ENCODE measurements around the gene INKA1. TPM values are rescaled to one million over a fixed set of nuclear protein-coding genes. Genes with fewer than 3 reads are reported as not detected.

Gene INKA1
- total and polyA plus RNA-seq, 5 donors from 2014 or later: 0.62 to 1.2 (median 0.87) TPM

GRCh38 chr3:49794431-49794830, 8.6 kb upstream of the INKA1 start:
- Histone ChIP-seq H3K36me3 (ENCODE audit: control insufficient read depth, insufficient read depth, low read length) (no peaks in the 10 kb centered on the region), H3K27me3 (ENCODE audit: control insufficient read depth, insufficient read depth, low read length) (no peaks in the 10 kb centered on the region), H3K4me1 (ENCODE audit: control insufficient read depth, insufficient read depth, low read length, poor library complexity, severe bottlenecking) (no peaks in the 10 kb centered on the region), H3K27ac (ENCODE audit: insufficient read depth, low read length, poor library complexity, severe bottlenecking) (no peak overlapping the region), H3K4me3 (ENCODE audit: low read depth, low read length) (no peak overlapping the region), H3K9me3 (ENCODE audit: control insufficient read depth in 2 of 2, low read length in 2 of 2) (no peaks in the 10 kb centered on the region)
- DNase-seq (no peak), ATAC-seq (ENCODE audit: low read depth in 2 of 2) (no peak)
- no peak overlapping the region for H3K4me3 Mint-ChIP-seq
- peaks cover 0 to 19% (median 3%) of the 10 kb centered on the region in 4 donors for H3K4me1 Mint-ChIP-seq
- H3K36me3 Mint-ChIP-seq: no peaks in the 10 kb centered on the region
- no peak overlapping the region for H3K27ac Mint-ChIP-seq
- H3K9me3 Mint-ChIP-seq: peaks cover 0 to 1% (median 0%) of the 10 kb centered on the region in 7 donors
- H3K27me3 Mint-ChIP-seq: peaks cover 44% of the 10 kb centered on the region

- no peak for ATAC-seq (ENCODE audit: low read depth in 2 of 2)
- peaks cover 0 to 14% (median 1%) of the 10 kb centered on the region in 4 donors for H3K4me1 Mint-ChIP-seq
These were observed 7.8 kb upstream of the INKA1 start for GRCh38 chr3:49794926-49795905.

GRCh38 chr3:49799105-49799504, 4.0 kb upstream of the INKA1 start:
- DNase-seq: no peak
- Histone ChIP-seq H3K36me3 (ENCODE audit: control insufficient read depth, insufficient read depth, low read length) (no peaks in the 10 kb centered on the region), H3K27me3 (ENCODE audit: control insufficient read depth, insufficient read depth, low read length) (no peaks in the 10 kb centered on the region), H3K4me3 (ENCODE audit: low read depth, low read length) (no peak overlapping the region), H3K27ac (ENCODE audit: insufficient read depth, low read length, poor library complexity, severe bottlenecking) (no peak overlapping the region), H3K9me3 (ENCODE audit: control insufficient read depth in 2 of 2, low read length in 2 of 2) (no peaks in the 10 kb centered on the region), H3K4me1 (ENCODE audit: control insufficient read depth, insufficient read depth, low read length, poor library complexity, severe bottlenecking) (peaks cover 13% of the 10 kb centered on the region)
- H3K9me3 Mint-ChIP-seq: peaks cover 0 to 1% (median 0%) of the 10 kb centered on the region in 7 donors
- no peak overlapping the region for H3K27ac Mint-ChIP-seq
- no peak for ATAC-seq (ENCODE audit: low read depth in 2 of 2)
- H3K36me3 Mint-ChIP-seq: no peaks in the 10 kb centered on the region
- H3K4me3 Mint-ChIP-seq: peak overlapping the region in 2 of 4 donors; percentile 10 to 38
- peaks cover 4 to 11% (median 5%) of the 10 kb centered on the region in 4 donors for H3K4me1 Mint-ChIP-seq
- H3K27me3 Mint-ChIP-seq: peaks cover 41% of the 10 kb centered on the region

More at GRCh38 chr3:49794926-49795905, 7.8 kb upstream of the INKA1 start:
- DNase-seq: no peak
- no peaks in the 10 kb centered on the region for H3K9me3 ChIP-seq (ENCODE audit: control insufficient read depth in 2 of 2, low read length in 2 of 2)
- no peaks in the 10 kb centered on the region for H3K27me3 ChIP-seq (ENCODE audit: control insufficient read depth, insufficient read depth, low read length)
- Mint-ChIP-seq H3K4me3 (no peak overlapping the region), H3K27me3 (peaks cover 42% of the 10 kb centered on the region), H3K27ac (no peak overlapping the region), H3K36me3 (no peaks in the 10 kb centered on the region), H3K9me3 (peaks cover 0 to 1% (median 0%) of the 10 kb centered on the region in 7 donors)
- H3K4me1 ChIP-seq (ENCODE audit: control insufficient read depth, insufficient read depth, low read length, poor library complexity, severe bottlenecking): no peaks in the 10 kb centered on the region
- no peak overlapping the region for H3K4me3 ChIP-seq (ENCODE audit: low read depth, low read length)
- H3K27ac ChIP-seq (ENCODE audit: insufficient read depth, low read length, poor library complexity, severe bottlenecking): no peak overlapping the region
- no peaks in the 10 kb centered on the region for H3K36me3 ChIP-seq (ENCODE audit: control insufficient read depth, insufficient read depth, low read length)

- H3K27ac Mint-ChIP-seq: no peak within 1 kb of the TSS
- peak within 1 kb of the TSS in 2 of 4 donors; percentile 10 to 38 for H3K4me3 Mint-ChIP-seq
- no peak for DNase-seq
- peaks cover 0 to 1% (median 0%) of the 10 kb centered on the region in 7 donors for H3K9me3 Mint-ChIP-seq
- Histone ChIP-seq H3K4me3 (ENCODE audit: low read depth, low read length) (no peak within 1 kb of the TSS), H3K4me1 (ENCODE audit: control insufficient read depth, insufficient read depth, low read length, poor library complexity, severe bottlenecking) (peaks cover 14% of the 10 kb centered on the region), H3K36me3 (ENCODE audit: control insufficient read depth, insufficient read depth, low read length) (no peaks in the 10 kb centered on the region), H3K27me3 (ENCODE audit: control insufficient read depth, insufficient read depth, low read length) (no peaks in the 10 kb centered on the region), H3K9me3 (ENCODE audit: control insufficient read depth in 2 of 2, low read length in 2 of 2) (no peaks in the 10 kb centered on the region), H3K27ac (ENCODE audit: insufficient read depth, low read length, poor library complexity, severe bottlenecking) (no peak within 1 kb of the TSS)
- no peaks in the 10 kb centered on the region for H3K36me3 Mint-ChIP-seq
- peaks cover 41% of the 10 kb centered on the region for H3K27me3 Mint-ChIP-seq
- peaks cover 4 to 15% (median 6%) of the 10 kb centered on the region in 4 donors for H3K4me1 Mint-ChIP-seq
- ATAC-seq (ENCODE audit: low read depth in 2 of 2): no peak
These were observed 3.3 kb upstream of the INKA1 start, which contains the start of gene CDHR4 for GRCh38 chr3:49799761-49800160. Gene CDHR4 (minus strand): TSS chr3:49799873. CDS start chr3:49799812, 61 bp downstream.

GRCh38 chr3:49801160-49801559, 1.9 kb upstream of the INKA1 start:
- no peak overlapping the region for H3K4me3 ChIP-seq (ENCODE audit: low read depth, low read length)
- Mint-ChIP-seq H3K27ac (no peak overlapping the region), H3K4me3 (peak overlapping the region in 2 of 4 donors; percentile 74 to 89), H3K9me3 (peaks cover 0 to 1% (median 0%) of the 10 kb centered on the region in 7 donors), H3K27me3 (peaks cover 41% of the 10 kb centered on the region), H3K36me3 (no peaks in the 10 kb centered on the region), H3K4me1 (peaks cover 4 to 28% (median 6%) of the 10 kb centered on the region in 4 donors)
- H3K9me3 ChIP-seq (ENCODE audit: control insufficient read depth in 2 of 2, low read length in 2 of 2): no peaks in the 10 kb centered on the region
- H3K4me1 ChIP-seq (ENCODE audit: control insufficient read depth, insufficient read depth, low read length, poor library complexity, severe bottlenecking): peaks cover 22% of the 10 kb centered on the region
- DNase-seq (no peak), ATAC-seq (ENCODE audit: low read depth in 2 of 2) (no peak)
- H3K36me3 ChIP-seq (ENCODE audit: control insufficient read depth, insufficient read depth, low read length): no peaks in the 10 kb centered on the region
- no peaks in the 10 kb centered on the region for H3K27me3 ChIP-seq (ENCODE audit: control insufficient read depth, insufficient read depth, low read length)
- no peak overlapping the region for H3K27ac ChIP-seq (ENCODE audit: insufficient read depth, low read length, poor library complexity, severe bottlenecking)

- Mint-ChIP-seq H3K4me3 (peak overlapping the region; percentile 89 to 92 (median 92)), H3K4me1 (peaks cover 4 to 52% (median 10%) of the 10 kb centered on the region in 4 donors), H3K27ac (peak overlapping the region; percentile 26 to 42 (median 32)), H3K36me3 (no peaks in the 10 kb centered on the region), H3K9me3 (peaks cover 0 to 1% (median 0%) of the 10 kb centered on the region in 7 donors), H3K27me3 (peaks cover 26% of the 10 kb centered on the region)
- no peak overlapping the region for H3K4me3 ChIP-seq (ENCODE audit: low read depth, low read length)
- DNase-seq: peak; percentile 45 to 58 (median 47)
- H3K27ac ChIP-seq (ENCODE audit: insufficient read depth, low read length, poor library complexity, severe bottlenecking): peak overlapping the region; percentile 78
- ATAC-seq (ENCODE audit: low read depth in 2 of 2): peak; percentile 13 to 25
- H3K4me1 ChIP-seq (ENCODE audit: control insufficient read depth, insufficient read depth, low read length, poor library complexity, severe bottlenecking): peaks cover 41% of the 10 kb centered on the region
- H3K36me3 ChIP-seq (ENCODE audit: control insufficient read depth, insufficient read depth, low read length): peaks cover 3% of the 10 kb centered on the region
- no peaks in the 10 kb centered on the region for H3K9me3 ChIP-seq (ENCODE audit: control insufficient read depth in 2 of 2, low read length in 2 of 2)
- no peaks in the 10 kb centered on the region for H3K27me3 ChIP-seq (ENCODE audit: control insufficient read depth, insufficient read depth, low read length)
These were observed 542 bp downstream of the INKA1 start for GRCh38 chr3:49803465-49804140.

GRCh38 chr3:49804141-49805041, 1.3 kb downstream of the INKA1 start:
- no peak for ATAC-seq (ENCODE audit: low read depth in 2 of 2)
- Mint-ChIP-seq H3K4me1 (peaks cover 4 to 54% (median 10%) of the 10 kb centered on the region in 4 donors), H3K9me3 (peaks cover 0 to 1% (median 0%) of the 10 kb centered on the region in 7 donors), H3K36me3 (peaks cover 3% of the 10 kb centered on the region), H3K27me3 (peaks cover 23% of the 10 kb centered on the region), H3K27ac (peak overlapping the region; percentile 32 to 82 (median 75)), H3K4me3 (peak overlapping the region; percentile 89 to 92 (median 92))
- H3K4me3 ChIP-seq (ENCODE audit: low read depth, low read length): no peak overlapping the region
- H3K36me3 ChIP-seq (ENCODE audit: control insufficient read depth, insufficient read depth, low read length): peaks cover 6% of the 10 kb centered on the region
- H3K27ac ChIP-seq (ENCODE audit: insufficient read depth, low read length, poor library complexity, severe bottlenecking): no peak overlapping the region
- DNase-seq: no peak
- H3K27me3 ChIP-seq (ENCODE audit: control insufficient read depth, insufficient read depth, low read length): no peaks in the 10 kb centered on the region
- H3K4me1 ChIP-seq (ENCODE audit: control insufficient read depth, insufficient read depth, low read length, poor library complexity, severe bottlenecking): peaks cover 41% of the 10 kb centered on the region
- H3K9me3 ChIP-seq (ENCODE audit: control insufficient read depth in 2 of 2, low read length in 2 of 2): no peaks in the 10 kb centered on the region

Data from CD4-positive, CD25-positive, alpha-beta regulatory T cell (primary cell).